ENCODE results near the gene DZANK1.

- TF ChIP-seq FOXM1 (IDR thresholded peaks at IDR 0.05; ENCODE audit: low read depth) (no peak), RAD21 (IDR thresholded peaks at IDR 0.05; ENCODE audit: low read length) (no peak), EP300 (IDR thresholded peaks at IDR 0.05; ENCODE audit: borderline replicate concordance in 1 of 2, low read depth in 1 of 2, low read length in 1 of 2) (no peak), CTCF (IDR thresholded peaks at IDR 0.05) (no peak), SIN3A (IDR thresholded peaks at IDR 0.05; ENCODE audit: borderline replicate concordance, low read depth, low read length) (no peak), EZH2phosphoT487 (IDR thresholded peaks at IDR 0.05; ENCODE audit: borderline replicate concordance, low read depth) (no peak), MAX (IDR thresholded peaks at IDR 0.05; ENCODE audit: low read depth) (no peak), NRF1 (IDR thresholded peaks at IDR 0.05; ENCODE audit: low read depth, low read length) (no peak), NFIC (IDR thresholded peaks at IDR 0.05; ENCODE audit: borderline replicate concordance) (no peak), POLR2AphosphoS5 (IDR thresholded peaks at IDR 0.05; ENCODE audit: low read depth, low read length) (no peak), ELF1 (IDR thresholded peaks at IDR 0.05) (no peak)
Measured at GRCh38 chr20:18511571-18511970, 44.7 kb upstream of the DZANK1 start.

Measured in SK-N-SH (cell line).